Cardiac muscle cell (in vitro differentiated cells and primary cell): ENCODE results near the gene CLCA1. TPM values are rescaled to one million over a fixed set of nuclear protein-coding genes. Genes with fewer than 3 reads are reported as not detected.

Experiments used
- DNase-seq, 2 donors: peaks; one replicate each; pipeline versions ENCODE4 v3.0.0 to v3.0.0-alpha.2; 2010 to 2017; ENCODE audit warnings: low read depth in 1 of 2, low spot score in 1 of 2
- H3K27ac ChIP-seq: fragments of 200-600 bp; sonication (generic); 2 replicates; pipeline ENCODE4 v1.5.1; 2016
- H3K27me3 ChIP-seq: fragments of 200-600 bp; sonication (generic); 2 replicates; pipeline ENCODE4 v1.6.0; 2016; ENCODE audit warnings: control low read depth
- H3K36me3 ChIP-seq: fragments of 200-600 bp; sonication (generic); 2 replicates; pipeline ENCODE4 v1.5.1; 2016; ENCODE audit warnings: control low read depth
- H3K4me1 ChIP-seq: fragments of 200-600 bp; sonication (generic); 2 replicates; pipeline ENCODE4 v1.8.1; 2017; ENCODE audit warnings: low read depth, mild to moderate bottlenecking, mixed run types
- H3K4me3 ChIP-seq: fragments of 200-600 bp; sonication (generic); 2 replicates; pipeline ENCODE4 v1.5.1; 2016; ENCODE audit warnings: mild to moderate bottlenecking
- H3K9me3 ChIP-seq: fragments of 200-600 bp; sonication (generic); 2 replicates; pipeline ENCODE4 v1.5.1; 2017; ENCODE audit warnings: low read depth, mild to moderate bottlenecking, control low read depth
- CTCF ChIP-seq: IDR thresholded peaks from 2 replicates; pipeline ENCODE4 v1.5.1; 2012; ENCODE audit warnings: low read depth, mild to moderate bottlenecking, low read length
- polyA plus RNA-seq: library from polyadenylated mRNA; unstranded; fragments of >200 nt; fragmentation: Nextera tagmentation; extraction: Ambion mirVana; gene quantifications from 2 replicates; pipeline ENCODE4 v1.2.1, GENCODE V29; 2016
- total RNA-seq: library from RNA; depleted of rRNA; stranded (reverse); fragments of >200 nt; gene quantifications from 2 replicates; pipeline ENCODE4 v1.2.3, GENCODE V29; 2016

The CLCA1 gene
- total RNA-seq (not detected in 2 replicates), polyA plus RNA-seq (not detected in 2 replicates)

DNA sequence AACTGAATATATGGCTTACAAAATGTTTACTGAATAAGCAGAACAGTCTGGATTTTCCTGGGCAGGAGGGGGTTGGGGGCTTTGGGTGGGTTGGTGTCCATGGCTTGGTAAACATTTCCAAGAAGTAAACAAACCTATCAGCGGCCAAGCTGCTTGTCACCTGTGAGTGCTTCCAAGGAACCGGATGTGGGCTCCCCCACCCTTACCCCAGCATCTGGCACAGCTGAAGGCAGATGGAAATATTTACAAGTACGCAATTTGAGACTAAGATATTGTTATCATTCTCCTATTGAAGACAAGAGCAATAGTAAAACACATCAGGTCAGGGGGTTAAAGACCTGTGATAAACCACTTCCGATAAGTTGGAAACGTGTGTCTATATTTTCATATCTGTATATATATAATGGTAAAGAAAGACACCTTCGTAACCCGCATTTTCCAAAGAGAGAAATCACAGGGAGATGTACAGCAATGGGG is at the start of gene CLCA1:
Gene CLCA1, plus strand, starts transcription at position 427 of the 477 bp plus-strand sequence. Its CDS starts 45 bp downstream, at position 472.
- no peak for TF ChIP-seq CTCF
- Histone ChIP-seq H3K27me3 (no peaks in the 10 kb centered on the region), H3K27ac (no peak within 1 kb of the TSS), H3K4me1 (no peaks in the 10 kb centered on the region), H3K36me3 (no peaks in the 10 kb centered on the region), H3K4me3 (no peak within 1 kb of the TSS), H3K9me3 (no peaks in the 10 kb centered on the region)
- DNase-seq, result no peak

DNA sequence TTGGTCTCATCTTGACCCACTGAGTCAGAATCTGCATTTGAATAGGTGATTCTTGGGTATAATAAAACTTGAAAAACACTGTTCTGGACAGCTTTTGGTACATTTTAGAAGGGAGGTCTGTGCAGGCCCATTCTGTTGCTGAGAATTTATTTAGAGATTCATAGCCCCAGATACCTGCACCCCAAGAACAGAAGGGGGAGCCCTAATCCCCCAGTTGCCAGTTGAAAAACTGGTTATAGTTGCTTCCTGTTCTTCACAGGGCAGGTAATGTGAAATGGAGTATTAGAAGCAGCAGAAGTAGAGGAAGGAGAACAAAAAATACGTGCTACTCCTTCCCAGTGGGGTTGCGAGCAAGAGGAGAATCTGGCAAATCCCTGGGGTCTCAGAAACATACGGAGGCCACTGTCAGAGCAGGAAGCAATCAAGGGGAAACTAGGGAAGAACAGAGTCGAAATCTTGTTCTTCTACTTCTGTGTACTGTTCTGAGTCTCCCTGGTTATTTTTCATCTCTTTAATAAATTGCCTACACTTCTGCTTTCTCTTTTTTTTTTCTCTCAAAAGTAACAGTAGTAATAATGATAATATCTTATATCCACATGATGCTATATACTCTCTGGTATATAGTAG is 49.3 kb upstream of the CLCA1 start:
- Histone ChIP-seq H3K4me3 (no peak overlapping the region), H3K27me3 (no peaks in the 10 kb centered on the region), H3K4me1 (peaks cover 14% of the 10 kb centered on the region), H3K36me3 (no peaks in the 10 kb centered on the region), H3K9me3 (no peaks in the 10 kb centered on the region), H3K27ac (no peak overlapping the region)
- DNase-seq, result peak; percentile 43 to 61
- peak; percentile 68 for TF ChIP-seq CTCF

- Histone ChIP-seq H3K27ac (no peak overlapping the region), H3K4me1 (peaks cover 14% of the 10 kb centered on the region), H3K36me3 (no peaks in the 10 kb centered on the region), H3K4me3 (no peak overlapping the region), H3K27me3 (no peaks in the 10 kb centered on the region), H3K9me3 (no peaks in the 10 kb centered on the region)
- peak; percentile 15 to 59 for DNase-seq
- no peak for TF ChIP-seq CTCF
Measured at GRCh38 chr1:86421601-86422280, 47.0 kb upstream of the CLCA1 start.

DNA sequence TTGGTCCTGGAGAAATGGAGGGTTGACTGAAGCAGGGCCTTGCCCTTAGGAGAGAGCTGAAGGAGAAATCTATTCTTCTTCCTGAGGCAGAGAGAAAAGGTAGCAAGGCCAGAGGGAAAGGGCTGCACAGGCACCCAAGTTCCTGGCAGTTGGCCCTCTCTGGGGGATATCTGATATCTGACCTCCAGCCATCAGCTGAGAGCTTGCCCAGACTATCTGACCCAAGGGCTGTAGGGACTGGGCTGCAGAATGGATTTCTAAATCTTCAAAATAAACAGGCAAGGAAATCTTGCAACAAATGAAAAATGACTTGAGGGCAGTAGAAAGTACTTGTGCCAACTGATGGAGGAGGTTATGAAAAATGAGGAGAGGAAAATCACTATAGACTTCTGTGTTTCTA is 45.3 kb upstream of the CLCA1 start:
- DNase-seq, result no peak
- Histone ChIP-seq H3K4me3 (no peak overlapping the region), H3K27me3 (no peaks in the 10 kb centered on the region), H3K4me1 (peaks cover 14% of the 10 kb centered on the region), H3K9me3 (no peaks in the 10 kb centered on the region), H3K36me3 (no peaks in the 10 kb centered on the region), H3K27ac (no peak overlapping the region)
- TF ChIP-seq CTCF, result no peak

DNA sequence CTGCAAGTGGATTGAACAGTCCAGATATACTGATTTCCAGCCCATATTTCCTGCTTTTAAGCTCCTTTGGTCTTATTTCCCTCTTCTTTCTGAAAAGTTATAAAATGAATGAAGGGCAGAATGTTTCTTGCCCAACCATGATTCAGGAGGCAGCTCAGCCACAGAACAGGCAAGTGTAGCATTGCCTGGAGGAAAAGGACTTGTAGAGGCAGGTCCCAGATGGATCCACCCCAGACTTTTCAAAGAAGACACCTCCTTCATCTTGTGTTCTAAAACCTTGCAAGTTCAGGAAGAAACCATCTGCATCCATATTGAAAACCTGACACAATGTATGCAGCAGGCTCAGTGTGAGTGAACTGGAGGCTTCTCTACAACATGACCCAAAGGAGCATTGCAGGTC is 44.9 kb upstream of the CLCA1 start, which contains the start of gene CLCA2:
Gene CLCA2, plus strand, starts transcription at position 299 of the 400 bp plus-strand sequence. Its CDS starts 77 bp downstream, at position 376.
- H3K9me3 ChIP-seq, result no peaks in the 10 kb centered on the region
- no peak within 1 kb of the TSS for H3K27ac ChIP-seq

More for the DNA sequence above, 44.9 kb upstream of the CLCA1 start, which contains the start of gene CLCA2:
- Histone ChIP-seq H3K36me3 (no peaks in the 10 kb centered on the region), H3K4me1 (peaks cover 14% of the 10 kb centered on the region), H3K27me3 (no peaks in the 10 kb centered on the region), H3K4me3 (no peak within 1 kb of the TSS)
- no peak for DNase-seq
- no peak for TF ChIP-seq CTCF
